ENCODE data around the gene WFDC8. TPM values are rescaled to one million over a fixed set of nuclear protein-coding genes. Genes with fewer than 3 reads are reported as not detected.

Gene WFDC8
- total RNA-seq, 1 donor from 2014 or later, result not detected

DNA sequence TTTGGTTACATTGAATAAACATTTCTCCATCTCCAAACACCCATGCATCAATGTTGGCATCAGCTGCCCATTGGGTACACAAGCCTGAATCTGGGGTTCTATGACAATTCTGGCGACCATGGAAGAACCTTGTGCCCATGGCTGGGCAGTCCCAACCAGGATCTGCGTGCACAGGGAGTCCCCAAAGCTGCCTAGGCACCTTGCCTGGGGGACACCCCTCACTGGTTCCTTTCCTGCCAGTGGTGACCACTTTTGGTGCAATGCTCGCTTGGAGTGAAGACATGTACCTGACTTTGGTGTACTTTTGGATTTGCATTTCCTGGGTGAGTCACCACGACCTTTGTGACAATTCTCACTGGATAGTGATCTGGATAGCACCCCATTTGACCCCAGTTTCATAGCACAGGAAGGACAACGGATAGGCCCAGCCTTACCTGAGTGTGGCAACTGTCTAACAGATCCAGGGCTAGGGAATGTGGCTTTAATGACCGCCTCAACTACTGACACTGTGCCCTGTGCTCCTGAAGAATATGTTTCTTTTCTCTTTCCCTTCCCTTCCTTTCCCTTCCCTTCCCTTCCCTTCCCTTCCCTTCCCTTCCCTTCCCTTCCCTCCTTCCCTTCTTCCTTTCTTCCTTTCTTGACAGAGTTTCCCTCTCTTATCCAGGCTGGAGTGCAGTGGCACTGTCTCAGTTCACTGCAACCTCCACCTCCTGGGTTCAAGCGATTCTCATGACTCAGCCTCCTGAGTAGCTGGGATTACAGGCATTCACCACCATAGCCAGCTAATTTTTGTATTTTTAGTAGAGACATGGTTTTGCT, 70.8 kb downstream of the WFDC8 start:
- TF ChIP-seq, protein P1, sequence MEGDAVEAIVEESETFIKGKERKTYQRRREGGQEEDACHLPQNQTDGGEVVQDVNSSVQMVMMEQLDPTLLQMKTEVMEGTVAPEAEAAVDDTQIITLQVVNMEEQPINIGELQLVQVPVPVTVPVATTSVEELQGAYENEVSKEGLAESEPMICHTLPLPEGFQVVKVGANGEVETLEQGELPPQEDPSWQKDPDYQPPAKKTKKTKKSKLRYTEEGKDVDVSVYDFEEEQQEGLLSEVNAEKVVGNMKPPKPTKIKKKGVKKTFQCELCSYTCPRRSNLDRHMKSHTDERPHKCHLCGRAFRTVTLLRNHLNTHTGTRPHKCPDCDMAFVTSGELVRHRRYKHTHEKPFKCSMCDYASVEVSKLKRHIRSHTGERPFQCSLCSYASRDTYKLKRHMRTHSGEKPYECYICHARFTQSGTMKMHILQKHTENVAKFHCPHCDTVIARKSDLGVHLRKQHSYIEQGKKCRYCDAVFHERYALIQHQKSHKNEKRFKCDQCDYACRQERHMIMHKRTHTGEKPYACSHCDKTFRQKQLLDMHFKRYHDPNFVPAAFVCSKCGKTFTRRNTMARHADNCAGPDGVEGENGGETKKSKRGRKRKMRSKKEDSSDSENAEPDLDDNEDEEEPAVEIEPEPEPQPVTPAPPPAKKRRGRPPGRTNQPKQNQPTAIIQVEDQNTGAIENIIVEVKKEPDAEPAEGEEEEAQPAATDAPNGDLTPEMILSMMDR (IDR thresholded peaks at IDR 0.05; ENCODE audit: insufficient read depth, low read length, poor library complexity, severe bottlenecking), result no peak
- DNase-seq (ENCODE audit: low read depth), result no peak
- H3K27me3 ChIP-seq (ENCODE audit: control insufficient read depth, insufficient read depth, low read length), result no peaks in the 10 kb centered on the region
- no peaks in the 10 kb centered on the region for H3K36me3 ChIP-seq (ENCODE audit: control insufficient read depth, insufficient read depth, low read length)
- H3K4me3 ChIP-seq (ENCODE audit: low read depth, low read length), result no peak overlapping the region

DNA sequence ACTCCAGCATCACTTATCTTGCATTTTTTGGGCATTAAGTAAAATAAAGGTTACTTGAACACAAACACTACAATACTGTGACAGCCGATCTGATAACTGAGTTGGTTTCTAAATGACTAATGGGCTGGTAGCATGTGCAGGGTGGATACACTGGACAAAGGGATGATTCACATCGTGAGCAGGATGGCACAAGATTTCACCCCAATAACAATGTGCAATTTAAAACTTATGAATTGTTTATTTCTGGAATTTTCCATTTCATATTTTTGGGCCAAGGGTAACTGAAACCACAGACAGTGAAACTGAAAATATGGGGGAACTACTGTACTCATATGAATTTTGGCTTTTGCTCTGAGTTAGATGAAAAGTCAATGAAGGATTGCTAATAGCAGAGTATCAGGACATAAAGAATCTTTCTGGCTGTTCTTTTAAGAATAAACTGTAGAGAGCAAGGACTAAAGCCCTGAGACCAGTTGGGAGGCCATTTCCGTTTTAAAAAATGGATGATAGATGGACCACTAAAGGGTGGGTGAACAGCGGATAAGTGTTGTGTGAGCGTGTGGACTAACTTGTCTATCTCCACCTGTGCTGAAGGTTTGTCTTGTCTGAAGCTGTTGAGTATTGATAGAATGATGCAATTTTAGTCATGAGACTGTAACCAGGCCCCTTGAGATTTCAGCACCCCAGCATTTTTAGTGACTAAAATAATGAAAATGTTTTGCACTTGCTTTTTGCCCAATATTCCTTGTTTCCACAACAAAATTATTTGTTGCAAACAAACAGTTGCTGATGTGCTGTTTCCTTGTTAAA, 71.9 kb downstream of the WFDC8 start:
- Histone ChIP-seq H3K36me3 (ENCODE audit: control insufficient read depth, insufficient read depth, low read length) (no peaks in the 10 kb centered on the region), H3K4me3 (ENCODE audit: low read depth, low read length) (no peak overlapping the region), H3K27me3 (ENCODE audit: control insufficient read depth, insufficient read depth, low read length) (no peaks in the 10 kb centered on the region)
- TF ChIP-seq, protein P1 (IDR thresholded peaks at IDR 0.05; ENCODE audit: insufficient read depth, low read length, poor library complexity, severe bottlenecking), result no peak
- DNase-seq (ENCODE audit: low read depth), result no peak

DNA sequence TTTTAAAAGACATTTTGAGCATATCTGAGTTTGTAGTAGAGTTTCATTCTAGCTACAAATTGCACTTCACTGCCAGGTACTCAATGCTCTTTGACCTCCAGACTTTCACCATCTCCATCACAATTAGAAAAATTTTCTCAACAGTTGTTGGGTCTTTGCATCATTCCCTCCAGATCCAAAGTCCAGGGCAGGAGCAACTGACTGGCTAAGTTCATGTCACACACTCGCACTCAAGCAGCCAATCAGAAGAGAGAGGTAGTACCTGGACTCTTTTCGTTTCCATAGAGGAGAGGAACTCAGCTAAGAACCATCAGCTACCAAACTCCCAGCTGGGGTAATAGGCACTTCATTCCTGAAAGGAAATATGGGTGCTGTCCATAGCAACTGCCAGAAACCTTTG, 72.7 kb downstream of the WFDC8 start:
- no peaks in the 10 kb centered on the region for H3K27me3 ChIP-seq (ENCODE audit: control insufficient read depth, insufficient read depth, low read length)
- TF ChIP-seq, protein P1 (IDR thresholded peaks at IDR 0.05; ENCODE audit: insufficient read depth, low read length, poor library complexity, severe bottlenecking), result no peak

DNA sequence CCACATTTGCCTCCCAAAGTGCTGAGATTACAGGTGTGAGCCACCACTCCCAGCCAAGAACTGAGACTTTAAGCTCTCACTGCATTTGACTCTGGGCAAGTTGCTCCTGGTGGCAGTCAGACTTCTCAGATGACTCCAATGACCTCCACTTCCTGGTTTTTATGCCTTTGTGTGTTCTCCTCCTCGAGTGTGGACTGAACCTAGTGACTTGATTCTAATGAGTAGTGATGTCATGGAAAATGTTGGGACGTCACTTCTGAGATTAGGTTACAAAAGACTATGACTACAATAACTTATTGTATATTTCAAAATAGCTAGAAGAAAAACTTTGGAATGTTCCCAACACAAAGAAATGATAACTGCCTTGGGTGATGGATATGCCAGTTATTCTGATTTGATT, 75.7 kb downstream of the WFDC8 start:
- H3K36me3 ChIP-seq (ENCODE audit: control insufficient read depth, insufficient read depth, low read length), result no peaks in the 10 kb centered on the region
- H3K27me3 ChIP-seq (ENCODE audit: control insufficient read depth, insufficient read depth, low read length), result no peaks in the 10 kb centered on the region
- DNase-seq (ENCODE audit: low read depth), result no peak
- H3K4me3 ChIP-seq (ENCODE audit: low read depth, low read length), result no peak overlapping the region
- TF ChIP-seq, protein P1 (IDR thresholded peaks at IDR 0.05; ENCODE audit: insufficient read depth, low read length, poor library complexity, severe bottlenecking), result no peak

More for the DNA sequence above, 72.7 kb downstream of the WFDC8 start:
- Histone ChIP-seq H3K36me3 (ENCODE audit: control insufficient read depth, insufficient read depth, low read length) (no peaks in the 10 kb centered on the region), H3K4me3 (ENCODE audit: low read depth, low read length) (no peak overlapping the region)
- DNase-seq (ENCODE audit: low read depth), result no peak

DNA sequence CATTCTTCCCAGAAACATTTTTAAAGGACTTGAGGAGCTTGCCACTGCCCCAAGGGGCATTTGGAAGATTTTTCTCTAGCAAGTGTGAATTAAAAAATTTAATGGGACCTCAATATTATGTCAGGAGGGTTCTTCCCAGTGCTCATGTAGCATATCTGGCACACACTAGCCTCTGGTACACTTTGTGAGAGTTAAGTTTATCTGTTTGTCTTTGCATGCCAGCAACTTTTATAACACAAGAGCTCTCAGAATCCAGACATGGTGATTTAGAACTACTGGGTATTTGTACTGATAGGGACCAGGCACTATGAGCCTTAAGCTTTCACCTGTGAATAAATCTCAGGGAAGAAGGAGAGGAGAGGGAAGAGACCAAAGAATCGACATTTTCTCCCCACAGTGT, 76.5 kb downstream of the WFDC8 start:
- Histone ChIP-seq H3K27me3 (ENCODE audit: control insufficient read depth, insufficient read depth, low read length) (no peaks in the 10 kb centered on the region), H3K4me3 (ENCODE audit: low read depth, low read length) (no peak overlapping the region), H3K36me3 (ENCODE audit: control insufficient read depth, insufficient read depth, low read length) (no peaks in the 10 kb centered on the region)
- TF ChIP-seq, protein P1 (IDR thresholded peaks at IDR 0.05; ENCODE audit: insufficient read depth, low read length, poor library complexity, severe bottlenecking), result no peak
- DNase-seq (ENCODE audit: low read depth), result no peak

Other genes with a start within 250 kb of the WFDC8 start
- 155 and 175 TPM in 2 replicates for gene SDC4, start 230.9 kb downstream of the WFDC8 start, total RNA-seq
- gene SYS1, start 216.1 kb downstream of the WFDC8 start, total RNA-seq, result 54.3 and 55.2 TPM in 2 replicates
- not detected in 2 replicates for gene TP53TG5, start 201.0 kb downstream of the WFDC8 start, total RNA-seq
- gene DBNDD2, start 171.0 kb downstream of the WFDC8 start, total RNA-seq, result 57.2 and 64.4 TPM in 2 replicates
- 69.8 and 92.7 TPM in 2 replicates for gene PIGT, start 163.1 kb downstream of the WFDC8 start, total RNA-seq
- 78.5 and 84.9 TPM in 2 replicates for gene WFDC2, start 109.5 kb downstream of the WFDC8 start, total RNA-seq
- gene SPINT3, start 63.7 kb downstream of the WFDC8 start, total RNA-seq, result not detected in 2 replicates
- gene WFDC6, start 39.8 kb downstream of the WFDC8 start, total RNA-seq, result not detected in 2 replicates
- not detected in 2 replicates for gene EPPIN, start 31.9 kb downstream of the WFDC8 start, total RNA-seq
- gene WFDC10A, start 50.5 kb upstream of the WFDC8 start, total RNA-seq, result not detected in 2 replicates
- gene WFDC9, start 52.0 kb upstream of the WFDC8 start, total RNA-seq, result not detected in 2 replicates
- not detected in 2 replicates for gene WFDC11, start 91.0 kb upstream of the WFDC8 start, total RNA-seq
- gene WFDC13, start 122.8 kb upstream of the WFDC8 start, total RNA-seq, result not detected in 2 replicates
- gene WFDC10B, start 125.7 kb upstream of the WFDC8 start, total RNA-seq, result not detected in 2 replicates
- not detected in 2 replicates for gene SPINT4, start 143.1 kb upstream of the WFDC8 start, total RNA-seq
- not detected in 2 replicates for gene WFDC3, start 212.6 kb upstream of the WFDC8 start, total RNA-seq
- gene DNTTIP1, start 212.7 kb upstream of the WFDC8 start, total RNA-seq, result 46.7 and 48.2 TPM in 2 replicates
- 25.9 and 31.3 TPM in 2 replicates for gene UBE2C, start 233.4 kb upstream of the WFDC8 start, total RNA-seq
- gene TNNC2, start 248.0 kb upstream of the WFDC8 start, total RNA-seq, result not detected in 2 replicates

Measured in kidney epithelial cell (primary cell).